Thyroid gland (tissue), 4 donors: ENCODE data around the gene ZBP1.

Experiments
- POLR2A ChIP-seq, 2 donors: fragments of 450-650 bp; IDR thresholded peaks; one replicate each; pipeline ENCODE4 v1.6.1; 2017; ENCODE audit warnings: antibody characterized with exemption in 2 of 2, mild to moderate bottlenecking in 2 of 2, moderate library complexity in 1 of 2
- TF ChIP-seq, protein P1 (sequence below), 6 experiments: fragments of 200-600 bp in 3 of 6; fragments of 450-650 bp in 3 of 6; sonication (generic) in 3 of 6; IDR thresholded peaks; one replicate each; pipeline ENCODE4 v1.5.1; 2016 to 2019; ENCODE audit warnings: antibody characterized with exemption in 6 of 6, mild to moderate bottlenecking in 2 of 6, inconsistent platforms in 1 of 6, moderate library complexity in 1 of 6

DNA sequence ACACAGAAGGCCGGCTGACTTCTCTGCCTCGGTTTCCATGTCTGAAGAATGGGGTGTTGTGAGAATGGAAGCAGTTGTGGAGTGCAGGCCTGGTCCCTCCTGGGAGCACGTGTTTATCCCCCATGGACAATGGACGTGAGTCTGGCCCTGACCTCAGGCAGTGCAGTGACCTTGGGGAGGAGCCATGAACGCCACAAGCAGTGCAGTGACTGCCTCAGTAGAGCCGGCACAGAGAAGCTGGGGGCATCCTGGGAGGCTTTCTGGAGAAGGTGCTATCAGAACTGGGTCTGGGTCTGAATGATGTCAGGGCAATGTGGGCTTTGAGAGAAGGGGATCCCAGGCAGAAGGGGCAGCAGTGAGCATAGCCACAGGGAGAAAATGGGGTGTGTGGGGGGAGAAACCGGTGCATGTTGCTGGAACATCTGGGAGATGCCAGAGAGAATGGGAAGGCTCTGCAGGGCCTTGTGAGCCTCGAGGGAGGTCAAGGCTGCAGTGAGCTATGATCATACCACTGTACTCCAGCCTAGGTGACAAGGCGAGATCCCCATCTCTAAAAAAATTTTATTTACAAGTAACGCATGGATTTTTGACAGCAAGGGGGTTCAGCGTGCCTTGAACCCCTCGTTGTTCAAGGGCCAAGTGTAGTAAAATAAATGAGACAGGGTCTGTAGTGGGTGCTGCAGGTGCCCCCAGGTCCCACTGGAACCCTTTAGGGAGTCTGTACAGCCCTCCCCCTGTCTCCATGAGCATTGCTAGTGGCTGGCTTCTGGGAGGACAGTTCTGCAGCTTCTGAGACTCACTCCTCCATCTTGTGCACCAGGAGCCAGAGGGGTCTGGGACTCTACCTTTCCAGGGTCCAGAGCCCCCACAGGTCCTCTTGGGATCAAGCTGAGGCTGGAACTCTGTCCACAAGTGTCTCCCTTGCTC is 27.0 kb upstream of the ZBP1 start:
- TF ChIP-seq, protein P1, sequence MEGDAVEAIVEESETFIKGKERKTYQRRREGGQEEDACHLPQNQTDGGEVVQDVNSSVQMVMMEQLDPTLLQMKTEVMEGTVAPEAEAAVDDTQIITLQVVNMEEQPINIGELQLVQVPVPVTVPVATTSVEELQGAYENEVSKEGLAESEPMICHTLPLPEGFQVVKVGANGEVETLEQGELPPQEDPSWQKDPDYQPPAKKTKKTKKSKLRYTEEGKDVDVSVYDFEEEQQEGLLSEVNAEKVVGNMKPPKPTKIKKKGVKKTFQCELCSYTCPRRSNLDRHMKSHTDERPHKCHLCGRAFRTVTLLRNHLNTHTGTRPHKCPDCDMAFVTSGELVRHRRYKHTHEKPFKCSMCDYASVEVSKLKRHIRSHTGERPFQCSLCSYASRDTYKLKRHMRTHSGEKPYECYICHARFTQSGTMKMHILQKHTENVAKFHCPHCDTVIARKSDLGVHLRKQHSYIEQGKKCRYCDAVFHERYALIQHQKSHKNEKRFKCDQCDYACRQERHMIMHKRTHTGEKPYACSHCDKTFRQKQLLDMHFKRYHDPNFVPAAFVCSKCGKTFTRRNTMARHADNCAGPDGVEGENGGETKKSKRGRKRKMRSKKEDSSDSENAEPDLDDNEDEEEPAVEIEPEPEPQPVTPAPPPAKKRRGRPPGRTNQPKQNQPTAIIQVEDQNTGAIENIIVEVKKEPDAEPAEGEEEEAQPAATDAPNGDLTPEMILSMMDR (IDR thresholded peaks at IDR 0.05) = no peak
- no peak for TF ChIP-seq POLR2A (IDR thresholded peaks at IDR 0.05)
